Neural cell (in vitro differentiated cells): ENCODE results near the gene GAA. TPM values are rescaled to one million over a fixed set of nuclear protein-coding genes. Genes with fewer than 3 reads are reported as not detected.

Experiments used
- H2AFZ ChIP-seq: fragments of 200-600, 300-800 bp; sonication (generic), shearing (Covaris generic); 2 replicates; pipeline ENCODE4 v1.6.0; 2014; ENCODE audit warnings: low read depth, mild to moderate bottlenecking, antibody characterized with exemption, low read length, moderate library complexity
- H3F3A ChIP-seq: fragments of 200-600 bp; shearing (Covaris generic); 2 replicates; pipeline ENCODE4 v1.6.1; 2016; ENCODE audit warnings: mild to moderate bottlenecking, moderate library complexity, mixed read lengths, antibody characterized with exemption, low read length; ENCODE audit not compliant: insufficient read depth, poor library complexity, severe bottlenecking
- H3K27ac ChIP-seq: fragments of 200-600, 300-800 bp; sonication (generic), shearing (Covaris generic); 2 replicates; pipeline ENCODE4 v1.5.1; 2014; ENCODE audit warnings: mild to moderate bottlenecking, low read length, moderate library complexity
- H3K27me3 ChIP-seq: fragments of 300-800, 200-600 bp; sonication (generic), shearing (Covaris generic); 2 replicates; pipeline ENCODE4 v1.6.0; 2014; ENCODE audit warnings: mild to moderate bottlenecking, low read depth, low read length, moderate library complexity; ENCODE audit not compliant: insufficient read depth
- H3K36me3 ChIP-seq: fragments of 300-800, 200-600 bp; sonication (generic), shearing (Covaris generic); 2 replicates; pipeline ENCODE4 v1.5.1; 2014; ENCODE audit warnings: mild to moderate bottlenecking, antibody characterized with exemption, low read length, moderate library complexity; ENCODE audit not compliant: insufficient read depth
- H3K4me2 ChIP-seq: fragments of 300-800, 200-600 bp; sonication (generic), shearing (Covaris generic); 2 replicates; pipeline ENCODE4 v1.6.0; 2014; ENCODE audit warnings: mild to moderate bottlenecking, low read length
- H3K4me3 ChIP-seq: fragments of 300-800, 200-600 bp; sonication (generic), shearing (Covaris generic); 2 replicates; pipeline ENCODE4 v1.5.1; 2014; ENCODE audit warnings: mild to moderate bottlenecking, low read length, moderate library complexity
- H3K79me2 ChIP-seq: fragments of 200-600 bp; shearing (Covaris generic); replicated peaks from 2 replicates; pipeline ENCODE4 v1.6.0; 2014; ENCODE audit warnings: mild to moderate bottlenecking, low read length, moderate library complexity; ENCODE audit not compliant: insufficient read depth
- H3K9ac ChIP-seq: fragments of 300-800, 200-600 bp; sonication (generic), shearing (Covaris generic); 2 replicates; pipeline ENCODE4 v1.6.1; 2016; ENCODE audit warnings: mild to moderate bottlenecking, low read length, mixed read lengths
- H3K9me2 ChIP-seq: fragments of 200-600 bp; shearing (Covaris generic); 2 replicates; pipeline ENCODE4 v1.6.1; 2016; ENCODE audit warnings: mild to moderate bottlenecking, low read length, mixed read lengths; ENCODE audit not compliant: insufficient read depth
- H3K9me3 ChIP-seq: fragments of 200-600, 300-800 bp; sonication (generic), shearing (Covaris generic); 2 replicates; pipeline ENCODE4 v1.6.1; 2016; ENCODE audit warnings: mild to moderate bottlenecking, mixed run types, low read length, moderate library complexity, mixed read lengths
- H4K20me1 ChIP-seq: fragments of 200-600 bp; shearing (Covaris generic); 2 replicates; pipeline ENCODE4 v1.6.1; 2016; ENCODE audit warnings: mild to moderate bottlenecking, mixed run types; ENCODE audit not compliant: insufficient read depth
- CTCF ChIP-seq: fragments of 450-650 bp; IDR thresholded peaks from 2 replicates; pipeline ENCODE4 v1.5.1; 2014; ENCODE audit warnings: antibody characterized with exemption, mild to moderate bottlenecking, moderate library complexity; ENCODE audit not compliant: poor library complexity, severe bottlenecking
- EP300 ChIP-seq: fragments of 450-650 bp; conservative IDR thresholded peaks from 2 replicates; pipeline ENCODE4 v1.6.1; 2014; ENCODE audit warnings: antibody characterized with exemption, mild to moderate bottlenecking, moderate library complexity; ENCODE audit not compliant: poor library complexity, severe bottlenecking
- EZH2 ChIP-seq: fragments of 200-600, 300-800 bp; shearing (Covaris generic), sonication (generic); IDR thresholded peaks from 2 replicates; pipeline ENCODE4 v1.6.1; 2014; ENCODE audit warnings: antibody characterized with exemption, low read length, borderline replicate concordance, mild to moderate bottlenecking; ENCODE audit not compliant: insufficient read depth, poor library complexity, severe bottlenecking
- MXI1 ChIP-seq: fragments of 450-650 bp; conservative IDR thresholded peaks from 2 replicates; pipeline ENCODE4 v1.6.1; 2014; ENCODE audit warnings: antibody characterized with exemption, mild to moderate bottlenecking; ENCODE audit not compliant: poor library complexity, severe bottlenecking
- POLR2AphosphoS5 ChIP-seq: IDR thresholded peaks from 2 replicates; pipeline ENCODE4 v1.6.1; 2012
- RAD21 ChIP-seq: fragments of 450-650 bp; conservative IDR thresholded peaks from 2 replicates; pipeline ENCODE4 v1.6.1; 2014; ENCODE audit warnings: antibody characterized with exemption, mild to moderate bottlenecking, moderate library complexity
- REST ChIP-seq: IDR thresholded peaks from 2 replicates; pipeline ENCODE4 v1.6.1; 2012; ENCODE audit warnings: borderline replicate concordance
- SMC3 ChIP-seq: fragments of 450-650 bp; conservative IDR thresholded peaks from 2 replicates; pipeline ENCODE4 v1.6.1; 2014; ENCODE audit warnings: antibody characterized with exemption, mild to moderate bottlenecking, moderate library complexity; ENCODE audit not compliant: poor library complexity
- TAF1 ChIP-seq: IDR thresholded peaks from 2 replicates; pipeline ENCODE4 v1.6.1; 2012; ENCODE audit warnings: low read depth
- polyA plus RNA-seq: library from polyadenylated mRNA; depleted of rRNA; stranded (reverse); fragments of >200 nt; gene quantifications from 2 replicates; pipeline ENCODE4 v1.2.3, GENCODE V29; 2014

GAA gene
- polyA plus RNA-seq, 1 donor from 2014 or later, result 58.9 TPM

- no peak overlapping the region for H2AFZ ChIP-seq
- no peaks in the 10 kb centered on the region for H3K36me3 ChIP-seq
- H3K9me2 ChIP-seq, result no peaks in the 10 kb centered on the region
- H3F3A ChIP-seq, result no peaks in the 10 kb centered on the region
- no peaks in the 10 kb centered on the region for H3K27me3 ChIP-seq
- no peak overlapping the region for H3K4me3 ChIP-seq
- peaks cover 7% of the 10 kb centered on the region for H3K79me2 ChIP-seq
- H3K4me2 ChIP-seq, result no peak overlapping the region
- no peak overlapping the region for H3K27ac ChIP-seq
- H3K9ac ChIP-seq, result no peak overlapping the region
- no peak for TF ChIP-seq POLR2AphosphoS5
- TF ChIP-seq TAF1, result no peak
- TF ChIP-seq EZH2, result no peak
- no peaks in the 10 kb centered on the region for H4K20me1 ChIP-seq
- no peaks in the 10 kb centered on the region for H3K9me3 ChIP-seq
These were observed 50.8 kb downstream of the GAA start for GRCh38 chr17:80152081-80152702.

- no peak for TF ChIP-seq TAF1
- no peak for TF ChIP-seq EP300
- no peak for TF ChIP-seq POLR2AphosphoS5
- no peak for TF ChIP-seq RAD21
- no peak for TF ChIP-seq CTCF
- no peak for TF ChIP-seq MXI1
- TF ChIP-seq SMC3, result no peak
- no peak for TF ChIP-seq REST
- no peak for TF ChIP-seq EZH2
- Histone ChIP-seq H3K27me3 (no peaks in the 10 kb centered on the region), H3K9me3 (no peaks in the 10 kb centered on the region), H3F3A (no peaks in the 10 kb centered on the region), H3K9me2 (no peaks in the 10 kb centered on the region), H2AFZ (no peak overlapping the region), H3K79me2 (peaks cover 4% of the 10 kb centered on the region), H3K27ac (no peak overlapping the region), H3K36me3 (no peaks in the 10 kb centered on the region), H3K4me2 (no peak overlapping the region), H3K9ac (no peak overlapping the region), H4K20me1 (no peaks in the 10 kb centered on the region), H3K4me3 (no peak overlapping the region)
These were observed 51.6 kb downstream of the GAA start for GRCh38 chr17:80153004-80153403.
